Measurements from ENCODE around the gene FSHB.

Gene FSHB

GRCh38 chr11:30270671-30271070 is 39.9 kb downstream of the FSHB start:
- DNase-seq, result no peak

- no peak for DNase-seq
These were observed 46.4 kb downstream of the FSHB start for GRCh38 chr11:30277176-30277575.

- DNase-seq, result no peak
These were observed 49.0 kb downstream of the FSHB start for GRCh38 chr11:30279796-30280195.

- no peak for DNase-seq
These were observed 50.9 kb downstream of the FSHB start for GRCh38 chr11:30281476-30282288.

GRCh38 chr11:30282289-30282631 is 51.4 kb downstream of the FSHB start:
- DNase-seq, result no peak
